Osteoblast (primary cell): ENCODE measurements around the gene HOXB3. TPM values are rescaled to one million over a fixed set of nuclear protein-coding genes. Genes with fewer than 3 reads are reported as not detected.

ENCODE experiments used
- DNase-seq: peaks from one replicate; pipeline ENCODE4 v3.0.0; 2011; ENCODE audit warnings: low spot score, mixed read lengths; ENCODE audit not compliant: insufficient read length; ENCODE audit errors: missing footprints
- H2AFZ ChIP-seq: 2 replicates; pipeline ENCODE4 v1.6.0; 2011; ENCODE audit warnings: mild to moderate bottlenecking, low read length
- H3K27ac ChIP-seq: 2 replicates; pipeline ENCODE4 v1.5.1; 2011; ENCODE audit warnings: mild to moderate bottlenecking, low read depth, low read length, moderate library complexity
- H3K27me3 ChIP-seq: 2 replicates; pipeline ENCODE4 v1.6.0; 2012; ENCODE audit warnings: mild to moderate bottlenecking, control low read depth, inconsistent platforms, low read length, moderate library complexity; ENCODE audit not compliant: insufficient read depth
- H3K36me3 ChIP-seq: 2 replicates; pipeline ENCODE4 v1.5.1; 2011; ENCODE audit warnings: mild to moderate bottlenecking, low read length, control low read depth, moderate library complexity; ENCODE audit not compliant: insufficient read depth
- H3K4me1 ChIP-seq: 2 replicates; pipeline ENCODE4 v1.5.1; 2011; ENCODE audit warnings: mild to moderate bottlenecking, low read length, control low read depth, moderate library complexity; ENCODE audit not compliant: insufficient read depth
- H3K4me2 ChIP-seq: 2 replicates; pipeline ENCODE4 v1.6.0; 2011; ENCODE audit warnings: mild to moderate bottlenecking, low read length; ENCODE audit not compliant: insufficient read depth
- H3K4me3 ChIP-seq: fragments of 200-600 bp; sonication (generic); 3 replicates; pipeline ENCODE4 v1.5.1; 2012; ENCODE audit warnings: mild to moderate bottlenecking, low read length, inconsistent platforms; ENCODE audit not compliant: insufficient read depth
- H3K79me2 ChIP-seq: 2 replicates; pipeline ENCODE4 v1.6.0; 2012; ENCODE audit warnings: mild to moderate bottlenecking, low read length, control low read depth, inconsistent platforms; ENCODE audit not compliant: insufficient read depth
- H3K9me3 ChIP-seq: 2 replicates; pipeline ENCODE4 v1.5.1; 2011; ENCODE audit warnings: low read depth, low read length, control low read depth
- H4K20me1 ChIP-seq: 2 replicates; pipeline ENCODE4 v1.6.0; 2012; ENCODE audit warnings: mild to moderate bottlenecking, low read length, control low read depth; ENCODE audit not compliant: insufficient read depth
- total RNA-seq: library from RNA; depleted of rRNA; stranded (reverse); fragments of >200 nt; gene quantifications from 2 replicates; pipeline ENCODE4 v1.2.3, GENCODE V29; 2012
- TF ChIP-seq, protein P1 (sequence below): IDR thresholded peaks from 2 replicates; pipeline ENCODE4 v1.5.1; 2011; ENCODE audit warnings: mild to moderate bottlenecking, low read depth, low read length, moderate library complexity; ENCODE audit errors: extremely low read depth

Gene HOXB3
- total RNA-seq, 1 donor: 1.8 TPM

DNA sequence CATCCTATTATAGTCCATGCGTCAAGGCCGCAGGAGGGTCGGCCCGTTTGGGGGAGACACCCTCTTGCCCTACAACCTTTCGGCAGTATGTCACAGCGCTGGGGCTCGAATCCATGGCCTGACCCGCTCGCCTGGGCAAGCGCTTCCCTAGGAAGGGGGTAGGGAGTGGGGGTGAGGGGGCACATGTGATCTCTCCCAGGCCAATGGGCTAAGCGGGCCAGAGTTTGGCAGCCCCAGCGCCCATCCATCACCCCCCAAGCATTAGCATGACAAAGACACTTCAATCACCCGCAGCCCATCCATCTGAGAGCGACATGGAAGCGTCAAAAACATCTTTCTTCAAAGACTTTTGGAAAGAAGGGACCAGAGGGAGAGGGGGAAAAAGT is 59.2 kb downstream of the HOXB3 start, which contains the start of gene HOXB1:
HOXB1 (minus strand) TSS at position 125 of the 386 bp plus-strand sequence; CDS start at position 18, 107 bp downstream.
- DNase-seq: no peak
- Histone ChIP-seq H3K27me3 (peaks cover 54% of the 10 kb centered on the region), H3K4me1 (no peaks in the 10 kb centered on the region), H2AFZ (no peak within 1 kb of the TSS), H3K9me3 (no peaks in the 10 kb centered on the region), H3K36me3 (no peaks in the 10 kb centered on the region), H3K79me2 (no peaks in the 10 kb centered on the region), H3K4me2 (no peak within 1 kb of the TSS), H3K4me3 (no peak within 1 kb of the TSS), H4K20me1 (no peaks in the 10 kb centered on the region), H3K27ac (no peak within 1 kb of the TSS)
- TF ChIP-seq, protein P1, sequence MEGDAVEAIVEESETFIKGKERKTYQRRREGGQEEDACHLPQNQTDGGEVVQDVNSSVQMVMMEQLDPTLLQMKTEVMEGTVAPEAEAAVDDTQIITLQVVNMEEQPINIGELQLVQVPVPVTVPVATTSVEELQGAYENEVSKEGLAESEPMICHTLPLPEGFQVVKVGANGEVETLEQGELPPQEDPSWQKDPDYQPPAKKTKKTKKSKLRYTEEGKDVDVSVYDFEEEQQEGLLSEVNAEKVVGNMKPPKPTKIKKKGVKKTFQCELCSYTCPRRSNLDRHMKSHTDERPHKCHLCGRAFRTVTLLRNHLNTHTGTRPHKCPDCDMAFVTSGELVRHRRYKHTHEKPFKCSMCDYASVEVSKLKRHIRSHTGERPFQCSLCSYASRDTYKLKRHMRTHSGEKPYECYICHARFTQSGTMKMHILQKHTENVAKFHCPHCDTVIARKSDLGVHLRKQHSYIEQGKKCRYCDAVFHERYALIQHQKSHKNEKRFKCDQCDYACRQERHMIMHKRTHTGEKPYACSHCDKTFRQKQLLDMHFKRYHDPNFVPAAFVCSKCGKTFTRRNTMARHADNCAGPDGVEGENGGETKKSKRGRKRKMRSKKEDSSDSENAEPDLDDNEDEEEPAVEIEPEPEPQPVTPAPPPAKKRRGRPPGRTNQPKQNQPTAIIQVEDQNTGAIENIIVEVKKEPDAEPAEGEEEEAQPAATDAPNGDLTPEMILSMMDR: no peak

DNA sequence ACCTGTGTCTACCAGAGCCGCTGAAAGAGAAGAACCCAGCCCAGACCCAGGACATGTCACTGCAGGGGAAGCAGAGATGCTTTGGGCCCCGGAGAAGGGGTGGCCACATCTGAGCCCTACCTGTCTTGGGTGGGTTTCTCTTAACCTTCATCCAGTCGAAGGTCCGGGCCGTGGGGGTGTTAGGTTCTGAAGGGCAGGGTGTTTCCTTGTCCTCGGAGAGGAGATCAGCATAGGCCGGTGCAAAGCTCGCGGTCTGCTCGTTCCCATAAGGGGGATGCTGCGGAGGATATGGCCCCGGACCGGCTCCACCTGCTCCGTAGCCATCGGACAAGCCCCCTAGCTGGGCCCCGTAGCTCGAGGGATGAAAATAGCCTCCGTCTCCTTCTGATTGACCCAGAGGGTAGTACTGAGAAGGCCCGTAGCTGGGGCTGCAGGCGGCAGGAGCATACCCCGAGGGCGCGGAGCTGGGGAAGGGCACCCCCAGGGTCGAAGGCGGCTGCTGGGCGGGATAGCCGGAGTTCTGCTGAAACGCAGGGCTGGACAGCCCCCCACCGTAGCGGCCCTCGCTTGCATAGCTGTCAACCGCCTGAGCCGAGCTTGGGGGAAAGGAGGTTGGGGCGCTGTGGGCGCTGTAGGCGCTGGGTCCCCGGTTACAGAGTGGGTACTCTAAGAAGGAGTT is 59.7 kb downstream of the HOXB3 start:
- Histone ChIP-seq H3K4me2 (no peak overlapping the region), H2AFZ (no peak overlapping the region), H4K20me1 (no peaks in the 10 kb centered on the region), H3K4me3 (no peak overlapping the region), H3K36me3 (no peaks in the 10 kb centered on the region), H3K27ac (no peak overlapping the region), H3K79me2 (no peaks in the 10 kb centered on the region), H3K9me3 (no peaks in the 10 kb centered on the region), H3K4me1 (no peaks in the 10 kb centered on the region), H3K27me3 (peaks cover 54% of the 10 kb centered on the region)
- peak; percentile 57 for DNase-seq
- TF ChIP-seq, protein P1: no peak

DNA sequence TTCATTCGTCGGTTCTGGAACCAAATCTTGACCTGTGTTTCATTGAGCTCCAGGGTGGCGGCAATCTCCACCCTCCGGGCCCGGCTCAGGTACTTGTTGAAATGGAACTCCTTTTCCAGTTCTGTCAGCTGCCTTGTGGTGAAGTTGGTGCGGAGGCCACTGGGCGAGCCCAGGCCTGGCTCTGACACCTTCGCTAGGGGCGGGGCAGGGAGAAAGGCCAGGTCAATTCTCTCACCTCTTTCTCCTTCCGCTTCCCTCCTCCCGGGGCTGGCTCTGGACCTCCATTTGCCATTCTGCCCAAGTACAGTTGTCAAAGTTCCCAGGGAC is 60.4 kb downstream of the HOXB3 start:
- no peaks in the 10 kb centered on the region for H3K79me2 ChIP-seq
- H2AFZ ChIP-seq: no peak overlapping the region
- H4K20me1 ChIP-seq: no peaks in the 10 kb centered on the region
- peak; percentile 36 for DNase-seq
- TF ChIP-seq, protein P1: no peak
- no peak overlapping the region for H3K4me3 ChIP-seq
- no peaks in the 10 kb centered on the region for H3K9me3 ChIP-seq
- no peaks in the 10 kb centered on the region for H3K36me3 ChIP-seq
- no peaks in the 10 kb centered on the region for H3K4me1 ChIP-seq
- H3K27me3 ChIP-seq: peaks cover 59% of the 10 kb centered on the region
- no peak overlapping the region for H3K27ac ChIP-seq
- H3K4me2 ChIP-seq: no peak overlapping the region

DNA sequence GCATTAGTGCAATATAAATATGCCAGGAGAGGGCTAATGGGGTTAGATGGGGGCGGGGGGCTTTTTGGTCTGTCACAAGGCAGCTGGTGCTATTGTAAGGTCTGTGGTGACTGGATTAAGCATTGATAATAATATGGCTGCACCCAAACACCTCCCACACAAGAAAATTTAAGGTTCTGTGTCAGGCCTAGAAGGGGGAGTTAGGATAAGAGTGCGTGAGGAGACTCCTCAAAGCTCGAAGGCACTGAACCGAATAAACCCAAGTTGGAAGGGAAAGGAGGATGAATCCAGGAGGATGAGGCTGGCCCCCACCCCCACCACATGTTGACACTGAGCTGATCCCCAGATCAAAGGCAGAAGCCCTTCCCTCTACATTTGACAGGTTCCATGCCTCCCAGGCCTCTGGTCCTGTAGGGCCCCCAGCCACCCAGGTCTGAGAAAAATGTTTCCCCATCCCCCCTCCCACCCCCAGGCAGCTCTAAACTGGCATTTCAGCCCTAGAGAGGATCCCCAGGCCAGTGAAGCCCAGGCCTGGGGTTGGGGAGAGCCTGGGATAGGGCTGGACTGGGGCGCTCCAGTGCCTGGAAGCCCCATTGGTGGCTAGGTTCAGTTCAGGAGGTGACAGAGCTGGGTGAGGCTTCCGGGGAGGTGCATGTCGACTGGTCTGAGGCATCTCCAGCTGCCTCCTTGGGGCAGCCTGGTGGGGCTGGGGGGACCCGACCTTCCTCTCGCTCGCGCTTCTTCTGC is 60.9 kb downstream of the HOXB3 start:
- peak; percentile 32 for DNase-seq
- Histone ChIP-seq H3K4me2 (no peak overlapping the region), H2AFZ (no peak overlapping the region), H3K79me2 (no peaks in the 10 kb centered on the region), H3K4me3 (no peak overlapping the region), H3K4me1 (no peaks in the 10 kb centered on the region), H3K9me3 (no peaks in the 10 kb centered on the region), H3K36me3 (no peaks in the 10 kb centered on the region), H3K27ac (no peak overlapping the region), H4K20me1 (no peaks in the 10 kb centered on the region), H3K27me3 (peaks cover 58% of the 10 kb centered on the region)
- TF ChIP-seq, protein P1: no peak
